Coronary artery (tissue), 2 donors: ENCODE results near the gene MYO1C.
"Not testable (repeated sequence)": the region's sequence is repeated elsewhere in the genome, so short reads cannot be mapped to it uniquely, and the experiment has no call there.

ENCODE experiments used
- DNase-seq: peaks from one replicate; pipeline ENCODE4 v3.0.0-alpha.2; 2017; ENCODE audit warnings: low spot score
- H3K27ac ChIP-seq, 2 donors: fragments of 200-600 bp; sonication (generic); one replicate each; pipeline ENCODE4 v1.5.1; 2016 to 2019
- H3K4me3 ChIP-seq: fragments of 200-600 bp; sonication (generic); 2 replicates; pipeline ENCODE4 v1.5.1; 2016; ENCODE audit warnings: mild to moderate bottlenecking, moderate library complexity
- TF ChIP-seq, protein P1 (sequence below): fragments of 200-600 bp; sonication (generic); IDR thresholded peaks from one replicate; pipeline ENCODE4 v1.5.1; 2019; ENCODE audit warnings: antibody characterized with exemption

MYO1C gene

DNA sequence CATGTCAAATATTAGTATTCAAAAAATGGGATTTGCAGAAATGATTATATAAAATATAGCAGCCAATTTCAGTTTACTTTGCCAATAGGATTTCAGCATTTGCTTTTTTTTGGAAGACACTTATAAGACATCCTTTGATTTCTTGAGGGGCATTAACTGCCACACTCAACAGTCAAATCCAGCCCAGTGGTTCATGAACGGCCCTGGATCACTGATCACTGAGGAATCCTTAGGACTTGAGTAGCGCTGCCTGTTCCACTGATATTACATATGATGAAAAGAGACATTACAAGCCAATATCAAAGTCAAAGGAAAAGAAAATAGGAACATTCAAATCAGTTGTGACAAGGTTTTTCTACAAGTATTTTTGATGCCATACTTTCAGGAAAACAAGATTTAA is 71.5 kb downstream of the MYO1C start:
- H3K27ac ChIP-seq, result no peak overlapping the region
- TF ChIP-seq, protein P1, sequence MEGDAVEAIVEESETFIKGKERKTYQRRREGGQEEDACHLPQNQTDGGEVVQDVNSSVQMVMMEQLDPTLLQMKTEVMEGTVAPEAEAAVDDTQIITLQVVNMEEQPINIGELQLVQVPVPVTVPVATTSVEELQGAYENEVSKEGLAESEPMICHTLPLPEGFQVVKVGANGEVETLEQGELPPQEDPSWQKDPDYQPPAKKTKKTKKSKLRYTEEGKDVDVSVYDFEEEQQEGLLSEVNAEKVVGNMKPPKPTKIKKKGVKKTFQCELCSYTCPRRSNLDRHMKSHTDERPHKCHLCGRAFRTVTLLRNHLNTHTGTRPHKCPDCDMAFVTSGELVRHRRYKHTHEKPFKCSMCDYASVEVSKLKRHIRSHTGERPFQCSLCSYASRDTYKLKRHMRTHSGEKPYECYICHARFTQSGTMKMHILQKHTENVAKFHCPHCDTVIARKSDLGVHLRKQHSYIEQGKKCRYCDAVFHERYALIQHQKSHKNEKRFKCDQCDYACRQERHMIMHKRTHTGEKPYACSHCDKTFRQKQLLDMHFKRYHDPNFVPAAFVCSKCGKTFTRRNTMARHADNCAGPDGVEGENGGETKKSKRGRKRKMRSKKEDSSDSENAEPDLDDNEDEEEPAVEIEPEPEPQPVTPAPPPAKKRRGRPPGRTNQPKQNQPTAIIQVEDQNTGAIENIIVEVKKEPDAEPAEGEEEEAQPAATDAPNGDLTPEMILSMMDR, result no peak
- DNase-seq, result no peak
- no peak overlapping the region for H3K4me3 ChIP-seq

DNA sequence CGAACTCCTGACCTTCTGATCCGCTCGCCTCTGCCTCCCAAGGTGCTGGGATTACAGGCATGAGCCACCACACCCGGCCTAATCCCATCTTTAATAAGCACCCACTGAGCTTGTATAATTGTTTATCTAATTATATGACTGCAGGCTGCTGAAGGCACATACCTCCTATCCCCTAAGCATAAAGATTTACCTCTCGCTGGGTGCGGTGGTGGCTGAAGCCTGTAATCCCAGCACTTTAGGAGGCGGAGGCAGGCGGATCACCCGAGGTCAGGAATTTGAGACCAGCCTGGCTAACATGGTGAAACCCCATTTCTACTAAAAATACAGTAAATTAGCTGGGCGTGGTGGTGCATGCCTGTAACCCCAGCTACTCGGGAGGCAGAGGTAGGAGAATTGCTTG is 72.3 kb downstream of the MYO1C start:
- Histone ChIP-seq H3K27ac (no peak overlapping the region), H3K4me3 (no peak overlapping the region)
- DNase-seq, result no peak
- TF ChIP-seq, protein P1, result no peak

DNA sequence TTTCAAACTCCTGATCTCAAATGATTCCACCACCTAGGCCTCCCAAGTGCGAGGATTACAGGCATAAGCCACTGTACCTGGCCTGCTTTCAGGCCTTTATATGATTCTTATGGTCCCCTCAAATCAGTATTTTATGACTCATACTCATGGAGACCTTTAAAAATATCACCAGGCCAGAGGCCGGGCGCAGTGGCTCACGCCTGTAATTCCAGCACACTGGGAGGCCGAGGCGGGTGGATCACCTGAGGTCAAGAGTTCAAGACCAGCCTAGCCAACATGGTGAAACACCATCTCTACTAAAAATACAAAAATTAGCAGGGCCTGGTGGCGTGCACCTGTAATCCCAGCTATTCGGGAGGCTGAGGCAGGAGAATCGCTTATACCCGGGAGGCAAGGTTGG is 74.0 kb downstream of the MYO1C start:
- not testable (repeated sequence) for H3K27ac ChIP-seq, H3K4me3 ChIP-seq, DNase-seq

DNA sequence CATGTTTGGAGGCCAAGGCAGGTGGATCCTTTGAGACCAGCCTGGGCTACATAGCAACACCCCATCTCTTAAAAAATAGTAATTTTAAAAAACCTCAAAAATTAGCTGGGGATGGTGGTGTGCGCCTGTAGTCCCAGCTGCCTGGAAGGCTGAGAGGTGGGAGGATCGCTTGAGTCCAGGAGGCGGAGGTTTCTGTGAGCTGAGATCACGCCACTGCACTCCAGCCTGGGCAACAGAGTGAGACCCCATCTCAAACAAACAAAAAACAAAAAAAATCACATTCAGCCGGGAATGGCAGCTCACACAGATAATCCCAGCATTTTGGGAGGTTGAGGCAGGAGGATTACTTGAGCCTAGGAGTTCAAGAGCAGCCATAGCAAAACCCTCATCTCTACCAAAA is 76.1 kb downstream of the MYO1C start:
- no peak for DNase-seq
- Histone ChIP-seq H3K4me3 (no peak overlapping the region), H3K27ac (no peak overlapping the region)
- TF ChIP-seq, protein P1, result no peak

DNA sequence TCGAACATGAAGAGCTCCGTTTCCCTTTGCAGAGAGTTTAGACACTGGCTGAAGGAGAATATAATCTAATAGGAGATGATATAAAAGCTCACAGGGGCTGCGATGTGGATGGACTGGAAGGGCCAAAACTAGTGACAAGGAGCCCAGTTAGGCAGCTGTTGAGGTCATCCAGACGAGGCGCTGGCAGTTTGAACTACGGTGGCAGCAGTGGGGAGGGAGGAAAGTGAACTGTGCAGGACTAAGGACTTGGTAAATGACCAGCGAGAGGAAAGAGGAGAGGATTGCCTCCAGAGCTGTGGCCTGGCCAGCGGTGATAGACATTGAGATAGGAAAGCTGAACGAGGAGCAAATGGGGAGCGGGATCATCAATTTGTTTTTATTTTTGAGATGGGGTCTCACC is 77.9 kb downstream of the MYO1C start:
- no peak for DNase-seq
- no peak overlapping the region for H3K4me3 ChIP-seq
- TF ChIP-seq, protein P1, result no peak
- H3K27ac ChIP-seq, result no peak overlapping the region
